GM12875 (cell line): ENCODE measurements around the gene MRS2.

Experiments used
- H3K4me3 ChIP-seq: one replicate; pipeline ENCODE4 v1.5.1; 2011; ENCODE audit warnings: low read depth, low read length, control low read depth
- TF ChIP-seq, protein P1 (sequence below): IDR thresholded peaks from 2 replicates; pipeline ENCODE4 v1.5.1; 2011; ENCODE audit warnings: low read depth, mild to moderate bottlenecking, control low read depth, inconsistent platforms, low read length, moderate library complexity, borderline replicate concordance; ENCODE audit not compliant: insufficient read depth

MRS2 gene

DNA sequence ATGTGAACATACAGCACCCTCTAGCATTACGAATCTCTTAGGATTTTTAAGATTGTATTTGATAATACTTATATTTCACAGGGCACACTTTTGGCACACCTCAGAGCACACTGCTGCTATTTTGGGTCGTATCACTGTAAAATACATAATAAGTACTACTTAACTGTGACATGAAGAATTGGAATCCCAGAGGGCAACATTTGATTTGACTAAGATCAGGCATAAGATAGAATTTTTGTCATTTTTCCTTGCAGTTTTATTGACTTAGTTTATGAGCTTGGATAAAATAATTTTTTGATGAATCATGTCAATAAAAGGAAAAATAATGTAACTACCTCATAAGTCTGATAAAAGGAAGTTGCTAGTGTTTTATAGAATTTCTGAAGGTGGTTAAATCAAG, 22.4 kb downstream of the MRS2 start:
- TF ChIP-seq, protein P1, sequence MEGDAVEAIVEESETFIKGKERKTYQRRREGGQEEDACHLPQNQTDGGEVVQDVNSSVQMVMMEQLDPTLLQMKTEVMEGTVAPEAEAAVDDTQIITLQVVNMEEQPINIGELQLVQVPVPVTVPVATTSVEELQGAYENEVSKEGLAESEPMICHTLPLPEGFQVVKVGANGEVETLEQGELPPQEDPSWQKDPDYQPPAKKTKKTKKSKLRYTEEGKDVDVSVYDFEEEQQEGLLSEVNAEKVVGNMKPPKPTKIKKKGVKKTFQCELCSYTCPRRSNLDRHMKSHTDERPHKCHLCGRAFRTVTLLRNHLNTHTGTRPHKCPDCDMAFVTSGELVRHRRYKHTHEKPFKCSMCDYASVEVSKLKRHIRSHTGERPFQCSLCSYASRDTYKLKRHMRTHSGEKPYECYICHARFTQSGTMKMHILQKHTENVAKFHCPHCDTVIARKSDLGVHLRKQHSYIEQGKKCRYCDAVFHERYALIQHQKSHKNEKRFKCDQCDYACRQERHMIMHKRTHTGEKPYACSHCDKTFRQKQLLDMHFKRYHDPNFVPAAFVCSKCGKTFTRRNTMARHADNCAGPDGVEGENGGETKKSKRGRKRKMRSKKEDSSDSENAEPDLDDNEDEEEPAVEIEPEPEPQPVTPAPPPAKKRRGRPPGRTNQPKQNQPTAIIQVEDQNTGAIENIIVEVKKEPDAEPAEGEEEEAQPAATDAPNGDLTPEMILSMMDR = no peak

GRCh38 chr6:24426729-24427446, 24.2 kb downstream of the MRS2 start:
- TF ChIP-seq, protein P1 = no peak

More for the DNA sequence above, 22.4 kb downstream of the MRS2 start:
- no peak overlapping the region for H3K4me3 ChIP-seq

DNA sequence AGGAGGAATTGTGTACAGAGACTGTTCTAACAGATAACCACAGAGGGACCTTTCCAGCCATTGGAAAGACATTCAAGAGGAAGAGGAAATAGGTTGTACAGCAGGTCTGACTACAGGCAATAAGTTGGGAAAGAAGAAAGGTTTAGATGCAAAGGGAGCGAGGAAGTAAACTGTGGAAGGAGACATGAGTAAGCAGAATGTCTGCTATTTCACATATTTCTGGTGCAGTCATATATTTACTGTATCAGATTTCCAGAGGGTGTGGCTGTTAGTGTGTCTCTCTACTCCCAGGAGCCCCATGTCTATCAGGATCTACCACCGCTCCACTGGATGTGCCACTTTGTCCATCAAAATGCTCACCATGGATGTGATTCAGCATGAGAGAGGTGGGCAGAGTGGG, 25.9 kb downstream of the MRS2 start:
- no peak overlapping the region for H3K4me3 ChIP-seq
- TF ChIP-seq, protein P1 = no peak

More at GRCh38 chr6:24426729-24427446, 24.2 kb downstream of the MRS2 start:
- no peak overlapping the region for H3K4me3 ChIP-seq

- H3K4me3 ChIP-seq = no peak overlapping the region
- TF ChIP-seq, protein P1 = no peak
Measured at GRCh38 chr6:24429146-24429545, 26.4 kb downstream of the MRS2 start.

DNA sequence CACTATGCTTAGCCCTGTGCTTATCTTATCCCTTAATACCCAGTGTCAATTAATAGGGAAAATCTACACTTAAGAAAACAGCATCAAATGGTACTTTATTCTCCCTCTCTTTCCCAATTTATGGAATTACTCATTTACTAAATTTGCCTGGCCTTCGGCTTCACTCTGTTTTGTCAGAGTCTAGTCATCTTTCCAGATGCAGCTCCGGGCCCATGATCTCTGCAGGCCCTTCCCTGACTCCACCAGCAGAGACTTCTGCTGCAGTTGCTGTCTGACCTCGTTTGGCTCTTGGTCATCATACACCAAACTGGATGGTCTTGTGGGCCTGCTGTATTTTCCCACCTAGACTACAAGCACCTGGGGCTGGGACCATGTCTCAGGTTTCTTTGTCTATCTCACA, 27.4 kb downstream of the MRS2 start:
- no peak overlapping the region for H3K4me3 ChIP-seq

GRCh38 chr6:24431045-24431451, 28.3 kb downstream of the MRS2 start:
- TF ChIP-seq, protein P1 = peak; percentile 38; the same call in 1 of the 2 replicates
- no peak overlapping the region for H3K4me3 ChIP-seq

More for the DNA sequence above, 27.4 kb downstream of the MRS2 start:
- TF ChIP-seq, protein P1 = no peak

DNA sequence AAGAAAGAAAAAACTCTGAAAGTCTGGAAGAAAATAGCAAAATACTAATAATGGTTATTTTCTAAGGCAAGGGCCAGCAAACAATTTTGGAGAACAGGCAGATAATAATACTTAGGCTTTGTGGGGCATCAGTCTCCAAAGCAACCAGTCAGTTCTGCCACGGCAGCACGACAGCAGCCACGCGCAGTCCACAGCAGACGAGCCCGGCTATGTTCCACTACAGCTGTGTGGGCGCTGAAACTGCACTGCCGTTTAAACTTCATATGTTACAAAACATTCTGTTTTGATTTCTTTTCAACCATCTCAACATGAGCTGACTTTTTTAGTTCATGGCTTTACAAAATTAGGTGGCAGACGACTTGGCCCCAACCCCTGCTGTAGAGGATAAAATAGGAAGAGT, 29.9 kb downstream of the MRS2 start:
- TF ChIP-seq, protein P1 = no peak
- no peak overlapping the region for H3K4me3 ChIP-seq
